ENCODE results near the gene SETD6. TPM values are rescaled to one million over a fixed set of nuclear protein-coding genes. Genes with fewer than 3 reads are reported as not detected.
"Not testable (repeated sequence)": the region's sequence is repeated elsewhere in the genome, so short reads cannot be mapped to it uniquely, and the experiment has no call there.

SETD6 gene
- total RNA-seq, 4 donors from 2014 or later: 30.8 to 40.2 (median 38.4) TPM

GRCh38 chr16:58481931-58482330 lies 33.4 kb upstream of the SETD6 start:
- H3K27ac ChIP-seq: no peak overlapping the region
- no peaks in the 10 kb centered on the region for H3K27me3 ChIP-seq
- ATAC-seq: no peak
- H3K36me3 ChIP-seq: no peaks in the 10 kb centered on the region
- TF ChIP-seq CTCF (IDR thresholded peaks at IDR 0.05 in 4 of 5, conservative IDR thresholded peaks at IDR 0.05 in 1 of 5) (no peak), POLR2A (IDR thresholded peaks at IDR 0.05) (no peak)
- DNase-seq: no peak
- in situ Hi-C loops (cut with MboI; ENCODE audit: low sequenced_read_pairs in 4 of 4): loop anchor here in 2 of 4 donors (5.0 kb wide), 2 partner anchors 145 to 150 kb away; no protein-coding TSS in a partner anchor
- no peaks in the 10 kb centered on the region for H3K9me3 ChIP-seq
- H3K4me1 ChIP-seq: no peaks in the 10 kb centered on the region
- intact Hi-C loops (cut with DNase I; ENCODE audit: low total_unique reads): no loop called here
- H3K4me3 ChIP-seq: no peak overlapping the region

- Histone ChIP-seq H3K27ac (no peak overlapping the region), H3K9me3 (no peaks in the 10 kb centered on the region), H3K27me3 (no peaks in the 10 kb centered on the region), H3K4me3 (no peak overlapping the region), H3K4me1 (peaks cover 0 to 4% of the 10 kb centered on the region in 2 donors), H3K36me3 (no peaks in the 10 kb centered on the region)
- in situ Hi-C loops (cut with MboI; ENCODE audit: low sequenced_read_pairs in 4 of 4) (loop anchor here in 1 of 4 donors (5.0 kb wide), 1 partner anchor 148 kb away; no protein-coding TSS in a partner anchor), intact Hi-C loops (cut with DNase I; ENCODE audit: low total_unique reads) (no loop called here)
- ATAC-seq (no peak), DNase-seq (no peak)
- TF ChIP-seq CTCF (IDR thresholded peaks at IDR 0.05 in 4 of 5, conservative IDR thresholded peaks at IDR 0.05 in 1 of 5) (no peak), POLR2A (IDR thresholded peaks at IDR 0.05) (no peak)
Observed at GRCh38 chr16:58485184-58485887, 30.0 kb upstream of the SETD6 start.

- Histone ChIP-seq H3K9me3 (no peaks in the 10 kb centered on the region), H3K27me3 (no peaks in the 10 kb centered on the region), H3K4me1 (peaks cover 0 to 4% of the 10 kb centered on the region in 2 donors), H3K4me3 (peak overlapping the region; percentile 8 to 47 (median 40)), H3K36me3 (no peaks in the 10 kb centered on the region), H3K27ac (no peak overlapping the region)
- DNase-seq: peak; percentile 62 to 64
- peak; percentile 89 to 91 for ATAC-seq
- in situ Hi-C loops (cut with MboI; ENCODE audit: low sequenced_read_pairs in 4 of 4) (loop anchor here in 1 of 4 donors (5.0 kb wide), 1 partner anchor 150 kb away; no protein-coding TSS in a partner anchor), intact Hi-C loops (cut with DNase I; ENCODE audit: low total_unique reads) (loop anchor here (1.0 kb wide), 1 partner anchor 151 kb away; no protein-coding TSS in a partner anchor)
- TF ChIP-seq CTCF (IDR thresholded peaks at IDR 0.05 in 4 of 5, conservative IDR thresholded peaks at IDR 0.05 in 1 of 5): peak; percentile 83 to 94 (median 89)
- no peak for TF ChIP-seq POLR2A (IDR thresholded peaks at IDR 0.05)
Observed at GRCh38 chr16:58487566-58488351, 27.6 kb upstream of the SETD6 start.

- Histone ChIP-seq H3K36me3 (no peaks in the 10 kb centered on the region), H3K4me3 (no peak overlapping the region), H3K27ac (no peak overlapping the region), H3K9me3 (no peaks in the 10 kb centered on the region), H3K4me1 (peaks cover 0 to 4% of the 10 kb centered on the region in 2 donors), H3K27me3 (no peaks in the 10 kb centered on the region)
- no peak for ATAC-seq
- DNase-seq: no peak
- TF ChIP-seq POLR2A (IDR thresholded peaks at IDR 0.05): no peak
- intact Hi-C loops (cut with DNase I; ENCODE audit: low total_unique reads): no loop called here
- in situ Hi-C loops (cut with MboI; ENCODE audit: low sequenced_read_pairs in 4 of 4): loop anchor here in 1 of 4 donors (5.0 kb wide), 1 partner anchor 151 kb away; no protein-coding TSS in a partner anchor
Observed at GRCh38 chr16:58488531-58488930, 26.8 kb upstream of the SETD6 start.

- no peaks in the 10 kb centered on the region for H3K9me3 ChIP-seq
- H3K4me3 ChIP-seq: no peak overlapping the region
- DNase-seq (no peak), ATAC-seq (no peak)
- H3K36me3 ChIP-seq: no peaks in the 10 kb centered on the region
- H3K4me1 ChIP-seq: peaks cover 0 to 4% of the 10 kb centered on the region in 2 donors
- H3K27ac ChIP-seq: no peak overlapping the region
- in situ Hi-C loops (cut with MboI; ENCODE audit: low sequenced_read_pairs in 4 of 4) (loop anchor here in 2 of 4 donors (5.0 to 10.0 kb wide), 2 partner anchors 158 to 165 kb away; no protein-coding TSS in a partner anchor), intact Hi-C loops (cut with DNase I; ENCODE audit: low total_unique reads) (no loop called here)
- TF ChIP-seq POLR2A (IDR thresholded peaks at IDR 0.05): no peak
- TF ChIP-seq CTCF (IDR thresholded peaks at IDR 0.05 in 4 of 5, conservative IDR thresholded peaks at IDR 0.05 in 1 of 5): no peak
- H3K27me3 ChIP-seq: no peaks in the 10 kb centered on the region
Observed at GRCh38 chr16:58490065-58490464, 25.3 kb upstream of the SETD6 start.

- H3K4me3 ChIP-seq; H3K4me1 ChIP-seq; H3K36me3 ChIP-seq; H3K27me3 ChIP-seq; H3K27ac ChIP-seq; DNase-seq; ATAC-seq; H3K9me3 ChIP-seq; intact Hi-C loops (cut with DNase I; ENCODE audit: low total_unique reads): not testable (repeated sequence)
- in situ Hi-C loops (cut with MboI; ENCODE audit: low sequenced_read_pairs in 4 of 4): loop anchor here in 2 of 4 donors (5.0 to 10.0 kb wide), 2 partner anchors 158 to 164 kb away; no protein-coding TSS in a partner anchor
Observed at GRCh38 chr16:58490539-58490938, 24.8 kb upstream of the SETD6 start.

Data from gastrocnemius medialis (tissue), 4 donors.